NK-92 (cell line): ENCODE measurements around the gene SYNM.

ENCODE experiments used
- DNase-seq: peaks from one replicate; lab custom pipeline; 2025; ENCODE audit not compliant: unreplicated experiment; lab: John Stamatoyannopoulos, UW

SYNM gene

GRCh38 chr15:99121691-99122410 is 17.0 kb downstream of the SYNM start:
- DNase-seq = no peak

- no peak for DNase-seq
Measured at GRCh38 chr15:99122831-99123712, 18.2 kb downstream of the SYNM start.

DNA sequence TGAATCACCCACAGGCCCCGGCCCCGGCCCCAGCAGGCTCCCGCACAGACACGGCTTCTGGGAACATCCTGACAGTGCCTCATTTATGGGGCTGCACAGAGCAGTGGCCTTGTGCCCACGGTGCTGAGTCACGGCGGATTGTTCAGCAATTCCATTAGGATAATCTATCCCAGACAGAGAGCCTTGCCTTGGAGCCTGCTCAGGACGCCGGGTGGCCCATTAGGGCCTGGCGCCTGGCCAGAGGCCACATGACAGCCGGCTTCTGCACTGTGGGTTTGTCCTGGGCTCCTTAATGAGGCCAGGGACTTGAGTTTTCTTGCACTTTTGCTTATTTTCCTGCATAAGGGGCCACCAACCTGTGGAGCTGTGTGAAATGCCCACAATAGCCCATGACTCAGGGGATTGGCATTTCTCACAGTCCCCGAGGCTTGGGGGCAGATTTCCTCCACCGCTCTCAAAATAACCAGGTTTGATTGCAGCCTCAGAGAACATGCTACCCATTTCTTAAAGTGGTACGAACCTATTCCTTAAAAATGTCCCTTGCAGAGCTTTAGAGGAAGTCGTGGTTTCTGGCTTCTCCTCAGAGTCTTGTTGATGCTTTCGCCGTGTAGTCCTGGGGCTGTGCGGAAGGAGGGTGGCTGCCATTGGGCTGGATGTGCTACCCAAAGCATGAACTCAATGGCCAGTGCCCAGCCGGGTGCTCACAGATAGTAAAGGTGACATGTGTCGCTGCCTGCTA is 19.0 kb downstream of the SYNM start:
- no peak for DNase-seq

GRCh38 chr15:99124641-99125040 is 19.8 kb downstream of the SYNM start:
- no peak for DNase-seq

- no peak for DNase-seq
Measured at GRCh38 chr15:99125061-99125891, 20.4 kb downstream of the SYNM start.

DNA sequence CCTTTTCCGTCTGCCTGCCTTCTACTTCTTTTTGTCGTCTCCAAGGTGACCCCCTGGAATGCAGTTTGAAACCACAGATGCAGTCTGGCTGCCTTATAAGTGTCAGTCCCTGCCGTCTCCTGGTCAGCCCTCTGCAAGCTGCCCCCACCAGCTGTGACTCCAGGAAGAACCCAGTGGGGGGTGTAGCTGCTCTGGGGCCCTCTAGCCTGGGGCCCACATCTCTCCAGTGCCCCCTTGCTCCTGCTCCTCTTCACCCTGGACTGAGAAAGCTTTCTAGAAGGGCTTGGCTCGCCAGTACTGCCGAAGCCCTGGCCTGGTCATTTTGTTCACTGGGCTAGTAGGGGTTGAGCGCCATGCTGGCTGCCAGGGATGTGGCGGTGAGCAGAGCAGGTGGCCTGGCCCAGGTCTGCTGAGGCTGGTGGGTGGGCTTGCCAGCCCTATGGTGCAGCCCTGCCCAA is 21.3 kb downstream of the SYNM start:
- DNase-seq = no peak

DNA sequence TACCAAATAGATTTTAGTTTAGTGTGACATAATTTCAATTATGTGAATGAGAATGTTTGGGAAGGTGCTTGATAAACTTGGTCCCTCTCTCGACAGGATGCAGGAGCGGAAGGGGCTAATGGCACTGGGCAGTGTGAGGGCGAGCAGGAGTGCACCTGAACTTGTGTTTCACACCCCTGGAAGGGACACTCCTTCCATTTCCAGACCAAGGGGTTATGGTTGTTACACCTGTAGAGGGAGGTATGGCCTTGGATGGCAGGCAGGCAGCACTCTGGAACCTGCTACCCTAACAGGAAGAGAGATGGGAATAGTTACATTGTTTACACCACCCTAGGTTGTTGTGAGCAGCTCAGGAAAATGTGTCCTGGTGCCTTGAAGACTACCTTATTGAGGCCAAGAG is 22.1 kb downstream of the SYNM start:
- no peak for DNase-seq

DNA sequence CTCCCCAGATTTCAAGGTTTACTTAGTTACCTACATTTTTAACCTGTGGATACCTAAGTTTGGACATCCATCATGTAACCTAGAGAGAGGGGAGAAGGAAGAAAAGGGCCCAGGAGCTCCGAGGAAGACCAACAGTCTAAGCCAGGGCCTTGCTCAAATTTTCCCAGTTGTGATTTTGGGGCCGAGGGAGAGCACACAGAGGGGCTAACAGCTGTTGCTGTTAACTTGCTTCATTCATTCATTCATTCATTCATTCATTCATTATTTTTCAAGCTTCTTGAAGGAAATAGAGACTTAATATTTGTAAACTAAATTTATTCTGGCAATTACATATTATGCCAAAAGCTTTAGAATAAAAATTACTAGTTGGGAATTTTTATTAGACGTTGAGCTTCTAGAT is 22.9 kb downstream of the SYNM start:
- DNase-seq = no peak

DNA sequence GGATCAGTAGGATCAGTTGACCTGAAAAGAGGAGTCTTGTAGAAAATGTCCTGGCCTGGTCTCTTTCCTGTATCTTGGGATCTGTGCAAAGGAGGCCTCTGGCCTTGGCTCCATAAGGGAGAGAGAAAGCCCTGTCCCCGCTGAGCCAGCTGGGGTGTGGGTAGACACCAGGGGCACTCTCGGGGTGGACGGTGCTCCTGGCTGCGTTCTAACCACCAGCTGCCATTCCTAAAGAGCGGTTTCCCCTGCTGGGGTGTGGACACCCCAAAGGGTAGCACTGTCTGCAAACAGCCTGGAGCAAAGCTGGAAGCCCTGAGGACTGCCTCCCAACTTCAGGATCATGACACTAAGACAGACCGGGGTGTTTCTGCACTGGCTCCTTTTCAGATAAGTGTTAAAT is 23.5 kb downstream of the SYNM start:
- no peak for DNase-seq

GRCh38 chr15:99129644-99130043 is 24.8 kb downstream of the SYNM start:
- DNase-seq = no peak

- DNase-seq = no peak
Measured at GRCh38 chr15:99130314-99130713, 25.4 kb downstream of the SYNM start.

GRCh38 chr15:99130765-99131440 is 26.0 kb downstream of the SYNM start:
- DNase-seq = no peak

- no peak for DNase-seq
Measured at GRCh38 chr15:99131441-99132023, 26.7 kb downstream of the SYNM start.

- no peak for DNase-seq
Measured at GRCh38 chr15:99132122-99132521, 27.2 kb downstream of the SYNM start.

- DNase-seq = no peak
Measured at GRCh38 chr15:99132634-99133287, 27.9 kb downstream of the SYNM start.

DNA sequence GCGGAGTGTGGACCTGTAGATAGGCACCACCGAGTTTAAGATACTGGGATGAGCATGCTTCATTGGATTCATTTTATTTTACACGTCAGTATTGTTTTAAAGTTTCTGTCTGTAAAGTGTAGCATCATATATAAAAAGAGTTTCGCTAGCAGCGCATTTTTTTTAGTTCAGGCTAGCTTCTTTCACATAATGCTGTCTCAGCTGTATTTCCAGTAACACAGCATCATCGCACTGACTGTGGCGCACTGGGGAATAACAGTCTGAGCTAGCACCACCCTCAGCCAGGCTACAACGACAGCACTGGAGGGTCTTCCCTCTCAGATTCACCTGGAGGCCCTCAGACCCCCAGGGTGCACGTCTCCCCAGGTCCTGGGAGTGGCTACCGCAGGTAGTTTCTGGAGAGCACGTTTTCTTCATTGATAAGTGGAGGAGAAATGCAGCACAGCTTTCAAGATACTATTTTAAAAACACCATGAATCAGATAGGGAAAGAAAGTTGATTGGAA is 29.5 kb downstream of the SYNM start:
- DNase-seq = no peak

GRCh38 chr15:99135194-99135593 is 30.3 kb downstream of the SYNM start:
- no peak for DNase-seq

DNA sequence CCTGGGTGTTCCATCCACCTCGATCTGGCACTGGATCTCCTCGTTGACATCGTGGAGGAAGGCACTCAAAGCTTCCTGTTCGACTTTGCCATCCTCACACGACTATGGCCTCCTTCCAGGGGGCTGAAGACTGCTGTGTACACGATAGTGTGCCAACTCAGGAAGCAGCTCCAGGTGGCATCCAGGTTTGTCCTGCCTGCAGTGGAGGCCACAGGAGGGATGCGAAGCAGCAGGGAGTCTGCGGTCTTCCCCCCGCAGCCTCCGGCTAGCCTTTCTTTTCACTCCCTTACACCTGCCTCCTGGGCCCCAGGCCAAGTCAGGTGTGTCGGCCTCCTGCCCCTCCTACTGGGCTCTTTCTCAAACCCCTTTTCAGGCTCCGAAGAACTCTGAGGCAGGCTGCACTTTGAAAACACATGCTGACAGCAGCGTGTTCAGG is 32.2 kb downstream of the SYNM start:
- DNase-seq = no peak

GRCh38 chr15:99137877-99138276 is 33.0 kb downstream of the SYNM start:
- DNase-seq = no peak
